Measurements from ENCODE around the gene APOBEC3A. TPM values are rescaled to one million over a fixed set of nuclear protein-coding genes. Genes with fewer than 3 reads are reported as not detected.
"Not testable (repeated sequence)": the region's sequence is repeated elsewhere in the genome, so short reads cannot be mapped to it uniquely, and the experiment has no call there.

APOBEC3A gene
- total and polyA plus RNA-seq, 9 donors, result 0.10 to 1.2 (median 0.64) TPM; not detected in 4

GRCh38 chr22:38997518-38997917 lies 40.1 kb downstream of the APOBEC3A start:
- Histone ChIP-seq H3K9me3 (no peaks in the 10 kb centered on the region), H3K27ac (no peak overlapping the region), H3K27me3 (no peaks in the 10 kb centered on the region), H3K36me3 (no peaks in the 10 kb centered on the region), H3K4me3 (no peak overlapping the region), H3K4me1 (ENCODE audit: insufficient read depth) (peaks cover 2% of the 10 kb centered on the region)
- no peak for DNase-seq
- 80 to 85% (median 81%) methylated on average over 3 of the region's 3 CpGs for WGBS, 3 donors
- intact Hi-C loops (cut with DNase I), result loop anchor here in 1 of 4 donors (5.0 kb wide), 1 partner anchor 225 kb away; no protein-coding TSS in a partner anchor
- TF ChIP-seq POLR2A (IDR thresholded peaks at IDR 0.05) (no peak), EP300 (IDR thresholded peaks at IDR 0.05) (no peak)
- TF ChIP-seq, protein P1, sequence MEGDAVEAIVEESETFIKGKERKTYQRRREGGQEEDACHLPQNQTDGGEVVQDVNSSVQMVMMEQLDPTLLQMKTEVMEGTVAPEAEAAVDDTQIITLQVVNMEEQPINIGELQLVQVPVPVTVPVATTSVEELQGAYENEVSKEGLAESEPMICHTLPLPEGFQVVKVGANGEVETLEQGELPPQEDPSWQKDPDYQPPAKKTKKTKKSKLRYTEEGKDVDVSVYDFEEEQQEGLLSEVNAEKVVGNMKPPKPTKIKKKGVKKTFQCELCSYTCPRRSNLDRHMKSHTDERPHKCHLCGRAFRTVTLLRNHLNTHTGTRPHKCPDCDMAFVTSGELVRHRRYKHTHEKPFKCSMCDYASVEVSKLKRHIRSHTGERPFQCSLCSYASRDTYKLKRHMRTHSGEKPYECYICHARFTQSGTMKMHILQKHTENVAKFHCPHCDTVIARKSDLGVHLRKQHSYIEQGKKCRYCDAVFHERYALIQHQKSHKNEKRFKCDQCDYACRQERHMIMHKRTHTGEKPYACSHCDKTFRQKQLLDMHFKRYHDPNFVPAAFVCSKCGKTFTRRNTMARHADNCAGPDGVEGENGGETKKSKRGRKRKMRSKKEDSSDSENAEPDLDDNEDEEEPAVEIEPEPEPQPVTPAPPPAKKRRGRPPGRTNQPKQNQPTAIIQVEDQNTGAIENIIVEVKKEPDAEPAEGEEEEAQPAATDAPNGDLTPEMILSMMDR (IDR thresholded peaks at IDR 0.05), result no peak

- WGBS, 3 donors, result 12 to 21% (median 12%) methylated on average over 7 of the region's 7 CpGs
- DNase-seq, result peak; percentile 75 to 81 (median 78)
- H3K9me3 ChIP-seq, result no peaks in the 10 kb centered on the region
- no peaks in the 10 kb centered on the region for H3K27me3 ChIP-seq
- H3K4me3 ChIP-seq, result no peak overlapping the region
- H3K4me1 ChIP-seq (ENCODE audit: insufficient read depth), result no peaks in the 10 kb centered on the region
- TF ChIP-seq POLR2A (IDR thresholded peaks at IDR 0.05) (no peak), EP300 (IDR thresholded peaks at IDR 0.05) (no peak)
- TF ChIP-seq, protein P1 (IDR thresholded peaks at IDR 0.05), result peak; percentile 58 to 79 (median 62)
- H3K27ac ChIP-seq, result no peak overlapping the region
- no peaks in the 10 kb centered on the region for H3K36me3 ChIP-seq
- intact Hi-C loops (cut with DNase I), result loop anchor here (5.0 to 10.0 kb wide), 3 partner anchors 136 to 228 kb away; no protein-coding TSS in a partner anchor
Measured at GRCh38 chr22:39003165-39003638, 45.8 kb downstream of the APOBEC3A start.

GRCh38 chr22:39007177-39007576 lies 49.8 kb downstream of the APOBEC3A start:
- no peak overlapping the region for H3K27ac ChIP-seq
- no peaks in the 10 kb centered on the region for H3K27me3 ChIP-seq
- H3K4me3 ChIP-seq, result no peak overlapping the region
- H3K9me3 ChIP-seq, result no peaks in the 10 kb centered on the region
- intact Hi-C loops (cut with DNase I), result loop anchor here in 3 of 4 donors (5.0 to 10.0 kb wide), 3 partner anchors 140 to 232 kb away; no protein-coding TSS in a partner anchor
- no peaks in the 10 kb centered on the region for H3K4me1 ChIP-seq (ENCODE audit: insufficient read depth)
- TF ChIP-seq, protein P1 (IDR thresholded peaks at IDR 0.05), result no peak
- TF ChIP-seq EP300 (IDR thresholded peaks at IDR 0.05), result no peak
- no peak for TF ChIP-seq POLR2A (IDR thresholded peaks at IDR 0.05)
- WGBS, 3 donors, result 95 to 97% (median 96%) methylated on average over 5 of the region's 5 CpGs
- H3K36me3 ChIP-seq, result no peaks in the 10 kb centered on the region
- no peak for DNase-seq

DNA sequence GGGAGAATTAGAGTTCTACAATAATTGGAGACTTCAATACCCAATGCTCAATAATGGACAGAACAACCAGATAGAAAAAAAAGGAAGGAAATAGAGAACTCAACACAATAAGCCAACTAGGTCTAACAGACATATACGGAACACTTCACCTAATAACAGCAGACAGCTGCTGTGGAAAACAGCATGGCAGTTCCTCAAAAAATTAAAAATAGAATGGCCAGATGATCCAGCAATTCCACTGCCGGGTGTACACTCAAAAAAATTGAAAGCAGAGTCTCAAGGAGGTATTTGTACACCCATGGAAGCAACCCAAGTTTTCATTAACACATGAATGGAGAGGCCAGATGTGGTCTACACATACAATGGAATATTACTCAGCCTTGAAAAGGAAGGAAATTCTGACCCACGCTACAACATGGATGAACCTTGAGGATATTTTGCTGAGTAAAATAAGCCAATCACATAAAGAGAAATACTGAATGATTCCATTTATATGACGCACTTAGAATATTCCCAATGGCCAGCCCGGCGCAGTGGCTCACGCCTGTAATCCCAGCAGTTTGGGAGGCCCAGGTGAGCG lies 51.0 kb downstream of the APOBEC3A start:
- H3K4me3 ChIP-seq; DNase-seq; H3K4me1 ChIP-seq (ENCODE audit: insufficient read depth); H3K36me3 ChIP-seq; H3K27ac ChIP-seq; H3K9me3 ChIP-seq; H3K27me3 ChIP-seq: not testable (repeated sequence)
- intact Hi-C loops (cut with DNase I), result loop anchor here in 3 of 4 donors (5.0 to 10.0 kb wide), 3 partner anchors 141 to 234 kb away; no protein-coding TSS in a partner anchor
- 74 to 79% (median 77%) methylated on average over 8 of the region's 8 CpGs for WGBS, 3 donors

GRCh38 chr22:39010946-39011345 lies 53.5 kb downstream of the APOBEC3A start:
- Histone ChIP-seq H3K36me3 (no peaks in the 10 kb centered on the region), H3K27ac (no peak overlapping the region), H3K4me1 (ENCODE audit: insufficient read depth) (peaks cover 4% of the 10 kb centered on the region), H3K27me3 (no peaks in the 10 kb centered on the region), H3K4me3 (no peak overlapping the region), H3K9me3 (no peaks in the 10 kb centered on the region)
- intact Hi-C loops (cut with DNase I), result loop anchor here in 3 of 4 donors (5.0 to 10.0 kb wide), 3 partner anchors 111 to 124 kb away; no protein-coding TSS in a partner anchor
- WGBS, 3 donors, result 77 to 84% (median 78%) methylated on average over 15 of the region's 15 CpGs
- TF ChIP-seq EP300 (IDR thresholded peaks at IDR 0.05) (no peak), POLR2A (IDR thresholded peaks at IDR 0.05) (no peak)
- TF ChIP-seq, protein P1 (IDR thresholded peaks at IDR 0.05), result no peak
- no peak for DNase-seq
